CD14-positive monocyte (primary cell): ENCODE data around the gene CCR3. TPM values are rescaled to one million over a fixed set of nuclear protein-coding genes. Genes with fewer than 3 reads are reported as not detected.

Source experiments
- DNase-seq, 3 donors: peaks; one replicate each; pipeline ENCODE4 v3.0.0-alpha.2; 2011 to 2022
- H2AFZ ChIP-seq: 2 replicates; pipeline ENCODE4 v1.6.0; 2012; ENCODE audit warnings: mild to moderate bottlenecking, low read depth, low read length, inconsistent platforms; ENCODE audit not compliant: insufficient read depth, poor library complexity, severe bottlenecking
- H3K27ac ChIP-seq, 2 donors: 1 replicate in 1 of 2; 2 replicates in 1 of 2; pipeline ENCODE4 v1.5.1; 2012 to 2013; ENCODE audit warnings: low read length in 2 of 2, control low read depth in 1 of 2, inconsistent platforms in 1 of 2, low read depth in 1 of 2, mild to moderate bottlenecking in 1 of 2
- H3K27me3 ChIP-seq, 2 donors: one replicate each; pipeline versions ENCODE4 v1.6.0 to v1.6.1; 2011 to 2013; ENCODE audit warnings: low read length in 2 of 2; ENCODE audit not compliant: control insufficient read depth in 2 of 2, insufficient read depth in 2 of 2
- H3K36me3 ChIP-seq, 2 donors: replicated peaks in 1 of 2; 1 replicate in 1 of 2; 2 replicates in 1 of 2; pipeline versions ENCODE4 v1.5.1 to v1.6.1; 2012 to 2013; ENCODE audit warnings: low read length in 2 of 2, control low read depth in 1 of 2, inconsistent platforms in 1 of 2, mild to moderate bottlenecking in 1 of 2; ENCODE audit not compliant: insufficient read depth in 2 of 2, control insufficient read depth in 1 of 2
- H3K4me1 ChIP-seq, 2 donors: 1 replicate in 1 of 2; 2 replicates in 1 of 2; pipeline versions ENCODE4 v1.5.1 to v1.6.1; 2012 to 2013; ENCODE audit warnings: low read length in 2 of 2, control low read depth in 1 of 2, inconsistent platforms in 1 of 2, mild to moderate bottlenecking in 1 of 2, moderate library complexity in 1 of 2; ENCODE audit not compliant: insufficient read depth in 2 of 2, control insufficient read depth in 1 of 2
- H3K4me2 ChIP-seq: replicated peaks from 2 replicates; pipeline ENCODE3; 2012; ENCODE audit warnings: low read length, moderate library complexity, mild to moderate bottlenecking; ENCODE audit not compliant: poor library complexity, severe bottlenecking; ENCODE audit errors: extremely low read depth
- H3K4me3 ChIP-seq, 3 experiments: fragments of 200-600 bp in 1 of 3; sonication (generic) in 1 of 3; replicated peaks in 1 of 3; 1 replicate in 2 of 3; 2 replicates in 1 of 3; pipeline ENCODE4 v1.5.1; 2011 to 2013; ENCODE audit warnings: low read length in 3 of 3, mild to moderate bottlenecking in 3 of 3, control low read depth in 2 of 3, low read depth in 2 of 3, inconsistent platforms in 1 of 3, moderate library complexity in 1 of 3
- H3K79me2 ChIP-seq: 2 replicates; pipeline ENCODE4 v1.6.0; 2012; ENCODE audit warnings: mild to moderate bottlenecking, control low read depth, inconsistent platforms, low read length, moderate library complexity; ENCODE audit not compliant: insufficient read depth
- H3K9ac ChIP-seq: 2 replicates; pipeline ENCODE4 v1.6.0; 2017; ENCODE audit warnings: low read length, mild to moderate bottlenecking; ENCODE audit not compliant: insufficient read depth, poor library complexity, severe bottlenecking
- H3K9me3 ChIP-seq, 2 donors: replicated peaks in 1 of 2; 1 replicate in 1 of 2; 2 replicates in 1 of 2; pipeline versions ENCODE4 v1.5.1 to v1.6.1; 2012 to 2013; ENCODE audit warnings: low read length in 2 of 2, control low read depth in 1 of 2; ENCODE audit not compliant: control insufficient read depth in 1 of 2, insufficient read depth in 1 of 2
- H4K20me1 ChIP-seq: 2 replicates; pipeline ENCODE4 v1.6.0; 2012; ENCODE audit warnings: mild to moderate bottlenecking, low read length, control low read depth, moderate library complexity; ENCODE audit not compliant: insufficient read depth
- H3K27ac Mint-ChIP-seq, 7 donors: one replicate each; pipeline ENCODE4 v1.8.0; 2020; ENCODE audit warnings: mild to moderate bottlenecking in 7 of 7, mixed read lengths in 7 of 7, moderate library complexity in 6 of 7, inconsistent platforms in 2 of 7
- H3K27me3 Mint-ChIP-seq, 3 donors: one replicate each; pipeline ENCODE4 v1.8.0; 2021 to 2022; ENCODE audit warnings: low read depth in 3 of 3, mild to moderate bottlenecking in 3 of 3, mixed read lengths in 3 of 3, moderate library complexity in 3 of 3, inconsistent platforms in 1 of 3
- H3K36me3 Mint-ChIP-seq, 2 donors: one replicate each; pipeline ENCODE4 v1.8.0; 2020; ENCODE audit warnings: mixed read lengths in 2 of 2, inconsistent platforms in 1 of 2, mild to moderate bottlenecking in 1 of 2
- H3K4me1 Mint-ChIP-seq: one replicate; pipeline ENCODE4 v1.8.0; 2020; ENCODE audit warnings: mild to moderate bottlenecking, mixed read lengths
- H3K4me3 Mint-ChIP-seq, 2 donors: one replicate each; pipeline ENCODE4 v1.8.0; 2020; ENCODE audit warnings: mild to moderate bottlenecking in 2 of 2, mixed read lengths in 2 of 2, moderate library complexity in 1 of 2
- H3K9me3 Mint-ChIP-seq, 7 donors: one replicate each; pipeline ENCODE4 v1.8.0; 2020 to 2022; ENCODE audit warnings: mixed read lengths in 7 of 7, mild to moderate bottlenecking in 6 of 7, moderate library complexity in 6 of 7, inconsistent platforms in 2 of 7
- intact Hi-C, 2 donors: fragments of 100-400 bp; cut with micrococcal nuclease; formaldehyde crosslinking; loops; one replicate each; pipeline versions ENCODE4 v1.15.0 to v1.15.1; 2023
- polyA plus RNA-seq, 3 donors: library from polyadenylated mRNA; depleted of rRNA in 1 of 3; unstranded in 2 of 3; stranded (reverse) in 1 of 3; fragments of 300-500 nt in 2 of 3; fragments of >200 nt in 1 of 3; fragmentation: Illumina TruSeq in 2 of 3; gene quantifications; 1 replicate in 2 of 3; 2 replicates in 1 of 3; pipeline ENCODE4 v1.2.3, GENCODE V29; 2012 to 2021
- TF ChIP-seq, protein P1 (sequence below): fragments of 200-600 bp; IDR thresholded peaks from one replicate; pipeline ENCODE4 v1.8.0; 2022; ENCODE audit warnings: antibody characterized with exemption, mild to moderate bottlenecking

The CCR3 gene
- polyA plus RNA-seq, 3 donors: 0.38 to 0.74 (median 0.44) TPM

DNA sequence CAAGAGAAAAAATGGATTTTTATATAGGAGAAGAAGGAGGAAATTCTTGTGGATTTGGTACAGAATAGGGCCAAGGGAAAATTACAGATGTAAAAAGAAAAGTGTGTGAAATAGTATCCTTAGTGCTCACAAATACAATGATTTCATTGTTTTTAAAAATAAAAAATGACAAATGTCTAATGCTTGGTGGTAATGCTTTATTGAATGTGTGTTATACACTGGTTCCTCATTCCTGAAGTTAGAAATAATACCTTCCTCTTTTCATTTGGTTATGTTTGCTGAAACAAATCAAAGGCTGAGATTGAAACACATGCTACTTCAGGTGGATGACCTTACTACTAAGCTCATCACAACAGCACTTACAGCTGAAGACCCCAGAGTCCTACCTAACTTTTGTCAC lies 73.9 kb downstream of the CCR3 start:
- peak in 2 of 3 donors; percentile 38 to 71 for DNase-seq
- H3K27me3 Mint-ChIP-seq: no peaks in the 10 kb centered on the region
- H3K36me3 Mint-ChIP-seq: no peaks in the 10 kb centered on the region
- H3K9me3 Mint-ChIP-seq: no peaks in the 10 kb centered on the region
- intact Hi-C loops: loop anchor here in 1 of 2 donors (10.0 kb wide), 1 partner anchor 91 kb away; no protein-coding TSS in a partner anchor
- Histone ChIP-seq H3K27me3 (no peaks in the 10 kb centered on the region), H4K20me1 (no peaks in the 10 kb centered on the region), H3K4me1 (peaks cover 89 to 100% of the 10 kb centered on the region in 2 donors), H3K36me3 (no peaks in the 10 kb centered on the region), H3K9ac (no peak overlapping the region), H3K9me3 (no peaks in the 10 kb centered on the region), H3K4me3 (peak overlapping the region in 1 of 3 experiments; percentile 34), H3K27ac (peak overlapping the region; percentile 42 to 89), H3K79me2 (no peaks in the 10 kb centered on the region), H2AFZ (no peak overlapping the region), H3K4me2 (peak overlapping the region; percentile 28)
- peak overlapping the region in 1 of 2 donors; percentile 4 for H3K4me3 Mint-ChIP-seq
- H3K4me1 Mint-ChIP-seq: peaks cover 82% of the 10 kb centered on the region
- H3K27ac Mint-ChIP-seq: peak overlapping the region; percentile 90 to 95 (median 93)
- TF ChIP-seq, protein P1, sequence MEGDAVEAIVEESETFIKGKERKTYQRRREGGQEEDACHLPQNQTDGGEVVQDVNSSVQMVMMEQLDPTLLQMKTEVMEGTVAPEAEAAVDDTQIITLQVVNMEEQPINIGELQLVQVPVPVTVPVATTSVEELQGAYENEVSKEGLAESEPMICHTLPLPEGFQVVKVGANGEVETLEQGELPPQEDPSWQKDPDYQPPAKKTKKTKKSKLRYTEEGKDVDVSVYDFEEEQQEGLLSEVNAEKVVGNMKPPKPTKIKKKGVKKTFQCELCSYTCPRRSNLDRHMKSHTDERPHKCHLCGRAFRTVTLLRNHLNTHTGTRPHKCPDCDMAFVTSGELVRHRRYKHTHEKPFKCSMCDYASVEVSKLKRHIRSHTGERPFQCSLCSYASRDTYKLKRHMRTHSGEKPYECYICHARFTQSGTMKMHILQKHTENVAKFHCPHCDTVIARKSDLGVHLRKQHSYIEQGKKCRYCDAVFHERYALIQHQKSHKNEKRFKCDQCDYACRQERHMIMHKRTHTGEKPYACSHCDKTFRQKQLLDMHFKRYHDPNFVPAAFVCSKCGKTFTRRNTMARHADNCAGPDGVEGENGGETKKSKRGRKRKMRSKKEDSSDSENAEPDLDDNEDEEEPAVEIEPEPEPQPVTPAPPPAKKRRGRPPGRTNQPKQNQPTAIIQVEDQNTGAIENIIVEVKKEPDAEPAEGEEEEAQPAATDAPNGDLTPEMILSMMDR: no peak

Other genes with a start within 250 kb of the CCR3 start
- 1 to 10 TPM in 2 of 3 donors, under 1 TPM in 1; 0.59 to 5.0 (median 1.3) TPM for gene FYCO1, start 246.6 kb upstream of the CCR3 start, polyA plus RNA-seq
- under 1 TPM in 2 of 3 donors, not detected in 1; 0.03 to 0.05 TPM for gene XCR1, start 215.0 kb upstream of the CCR3 start, polyA plus RNA-seq
- 100 to 1,000 TPM in 2 of 3 donors, 10 to 100 TPM in 1; 56.7 to 304 (median 233) TPM for gene CCR1, start 34.1 kb upstream of the CCR3 start, polyA plus RNA-seq
- gene CCR2, start 111.7 kb downstream of the CCR3 start, polyA plus RNA-seq: 100 to 1,000 TPM in 2 of 3 donors, 10 to 100 TPM in 1; 20.5 to 181 (median 145) TPM
- gene CCR5, start 128.5 kb downstream of the CCR3 start, polyA plus RNA-seq: 1 to 10 TPM; 1.2 to 3.6 (median 3.1) TPM
- gene CCRL2, start 164.8 kb downstream of the CCR3 start, polyA plus RNA-seq: 10 to 100 TPM; 10.2 to 15.3 (median 11.7) TPM
- gene LTF, start 222.4 kb downstream of the CCR3 start, polyA plus RNA-seq: not detected